ENCODE results near the gene PSMD1. TPM values are rescaled to one million over a fixed set of nuclear protein-coding genes. Genes with fewer than 3 reads are reported as not detected.
A peak's percentile ranks its signal among the peaks of the same experiment; 100 is the strongest.

PSMD1 gene
- total and polyA plus RNA-seq, 2 experiments from 2014 or later: 148 to 177 TPM

GRCh38 chr2:231198291-231199173 is 141.9 kb downstream of the PSMD1 start, which contains the start of gene ARMC9:
TSS of gene ARMC9 (plus strand) at chr2:231198631. CDS start at chr2:231206239, 7,608 bp downstream.
- TF ChIP-seq CREB1 (CRISPR knock-in tag; IDR thresholded peaks at IDR 0.05; ENCODE audit: low read depth): no peak
- peak; percentile 42 for TF ChIP-seq ETS1 (IDR thresholded peaks at IDR 0.05)
- TF ChIP-seq POLR2AphosphoS5 (IDR thresholded peaks at IDR 0.05; ENCODE audit: low read depth): peak; percentile 98
- Histone ChIP-seq H3K4me3 (peak within 1 kb of the TSS; percentile 95), H3K4me1 (ENCODE audit: insufficient read depth) (peaks cover 13% of the 10 kb centered on the region), H3K36me3 (ENCODE audit: insufficient read depth) (no peaks in the 10 kb centered on the region; the same call in 1 of the 2 replicates), H2AFZ (peak within 1 kb of the TSS; percentile 94), H3F3A (replicated peaks; ENCODE audit: low read depth) (peaks cover 11% of the 10 kb centered on the region), H3K9me2 (ENCODE audit: insufficient read depth) (no peaks in the 10 kb centered on the region), H3K4me2 (peak within 1 kb of the TSS; percentile 97), H3K79me2 (replicated peaks; ENCODE audit: insufficient read depth) (peaks cover 34% of the 10 kb centered on the region; the same call in 1 of the 2 replicates), H3K27me3 (ENCODE audit: insufficient read depth) (no peaks in the 10 kb centered on the region), H3K27ac (ENCODE audit: low read depth) (peak within 1 kb of the TSS; percentile 63; the same call in 1 of the 2 replicates), H4K20me1 (replicated peaks; ENCODE audit: insufficient read depth) (no peaks in the 10 kb centered on the region)
- ATAC-seq (peak; percentile 95), DNase-seq (ENCODE audit: low spot score) (peak; percentile 90)
- H3K27me3 Mint-ChIP-seq (ENCODE audit: insufficient read depth, low read depth, poor library complexity): peaks cover 5% of the 10 kb centered on the region
- peak within 1 kb of the TSS; percentile 96 for H3K4me3 Mint-ChIP-seq
- H3K9me3 Mint-ChIP-seq: peaks cover 17% of the 10 kb centered on the region
- H3K4me1 Mint-ChIP-seq: peaks cover 19% of the 10 kb centered on the region
- peaks cover 26% of the 10 kb centered on the region for H3K36me3 Mint-ChIP-seq (ENCODE audit: low read depth)
- peak within 1 kb of the TSS; percentile 96 for H3K27ac Mint-ChIP-seq

GRCh38 chr2:231199219-231199618 is 142.6 kb downstream of the PSMD1 start:
- H3F3A ChIP-seq (replicated peaks; ENCODE audit: low read depth): peaks cover 11% of the 10 kb centered on the region
- H3K36me3 Mint-ChIP-seq (ENCODE audit: low read depth): peaks cover 32% of the 10 kb centered on the region
- H3K4me1 ChIP-seq (ENCODE audit: insufficient read depth): peaks cover 13% of the 10 kb centered on the region
- peak overlapping the region; percentile 97 for H3K4me2 ChIP-seq
- no peak for DNase-seq (ENCODE audit: low spot score)
- H3K79me2 ChIP-seq (replicated peaks; ENCODE audit: insufficient read depth): peaks cover 36% of the 10 kb centered on the region; the same call in 1 of the 2 replicates
- H3K9me3 Mint-ChIP-seq: peaks cover 17% of the 10 kb centered on the region
- no peak overlapping the region for H3K27ac Mint-ChIP-seq
- peaks cover 19% of the 10 kb centered on the region for H3K4me1 Mint-ChIP-seq
- TF ChIP-seq REST (IDR thresholded peaks at IDR 0.05; ENCODE audit: unreplicated experiment): no peak
- no peak for TF ChIP-seq CREB1 (CRISPR knock-in tag; IDR thresholded peaks at IDR 0.05; ENCODE audit: low read depth)
- no peak for TF ChIP-seq EZH2 (IDR thresholded peaks at IDR 0.05; ENCODE audit: low read depth, unreplicated experiment)
- no peak for TF ChIP-seq STAT1 (IDR thresholded peaks at IDR 0.05; ENCODE audit: unreplicated experiment)
- no peak for TF ChIP-seq ETS1 (IDR thresholded peaks at IDR 0.05)
- TF ChIP-seq CTCF (conservative IDR thresholded peaks at IDR 0.05; ENCODE audit: low read depth in 2 of 2): no peak
- TF ChIP-seq ZNF114 (CRISPR knock-in tag; IDR thresholded peaks at IDR 0.05): no peak
- no peak for TF ChIP-seq POLR2AphosphoS5 (IDR thresholded peaks at IDR 0.05; ENCODE audit: low read depth)
- peak overlapping the region; percentile 95 for H3K4me3 ChIP-seq
- peak overlapping the region; percentile 78 for H2AFZ ChIP-seq
- H3K4me3 Mint-ChIP-seq: peak overlapping the region; percentile 96
- H3K27me3 Mint-ChIP-seq (ENCODE audit: insufficient read depth, low read depth, poor library complexity): peaks cover 5% of the 10 kb centered on the region
- no peak for ATAC-seq
- peak overlapping the region; percentile 63; the same call in 1 of the 2 replicates for H3K27ac ChIP-seq (ENCODE audit: low read depth)
- H3K9me2 ChIP-seq (ENCODE audit: insufficient read depth): no peaks in the 10 kb centered on the region
- H3K36me3 ChIP-seq (ENCODE audit: insufficient read depth): no peaks in the 10 kb centered on the region; the same call in 1 of the 2 replicates
- H4K20me1 ChIP-seq (replicated peaks; ENCODE audit: insufficient read depth): no peaks in the 10 kb centered on the region
- H3K27me3 ChIP-seq (ENCODE audit: insufficient read depth): no peaks in the 10 kb centered on the region

All from GM23338 (cell line).